TTC549 (cell line): ENCODE measurements around the gene LOXHD1.

Source experiments
- FAIRE-seq: peaks from 2 replicates; lab custom pipeline; 2012; peaks lifted over from hg19 to GRCh38; lab: Jason Lieb, UNC

LOXHD1 gene

DNA sequence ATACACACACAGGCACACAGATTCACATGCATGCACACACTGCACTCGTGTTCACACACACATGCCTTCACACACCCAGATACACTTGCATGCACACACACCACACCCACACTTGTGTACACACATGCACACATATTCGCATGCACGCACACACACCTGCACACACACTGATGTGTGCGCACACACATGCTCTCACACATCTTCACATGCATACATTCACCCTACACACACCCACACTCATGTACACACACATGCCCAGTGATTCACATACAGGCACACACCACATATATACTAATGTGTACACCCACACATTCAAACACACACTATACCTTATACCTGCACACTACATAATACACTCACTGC lies 181.6 kb downstream of the LOXHD1 start:
- FAIRE-seq, result no peak

DNA sequence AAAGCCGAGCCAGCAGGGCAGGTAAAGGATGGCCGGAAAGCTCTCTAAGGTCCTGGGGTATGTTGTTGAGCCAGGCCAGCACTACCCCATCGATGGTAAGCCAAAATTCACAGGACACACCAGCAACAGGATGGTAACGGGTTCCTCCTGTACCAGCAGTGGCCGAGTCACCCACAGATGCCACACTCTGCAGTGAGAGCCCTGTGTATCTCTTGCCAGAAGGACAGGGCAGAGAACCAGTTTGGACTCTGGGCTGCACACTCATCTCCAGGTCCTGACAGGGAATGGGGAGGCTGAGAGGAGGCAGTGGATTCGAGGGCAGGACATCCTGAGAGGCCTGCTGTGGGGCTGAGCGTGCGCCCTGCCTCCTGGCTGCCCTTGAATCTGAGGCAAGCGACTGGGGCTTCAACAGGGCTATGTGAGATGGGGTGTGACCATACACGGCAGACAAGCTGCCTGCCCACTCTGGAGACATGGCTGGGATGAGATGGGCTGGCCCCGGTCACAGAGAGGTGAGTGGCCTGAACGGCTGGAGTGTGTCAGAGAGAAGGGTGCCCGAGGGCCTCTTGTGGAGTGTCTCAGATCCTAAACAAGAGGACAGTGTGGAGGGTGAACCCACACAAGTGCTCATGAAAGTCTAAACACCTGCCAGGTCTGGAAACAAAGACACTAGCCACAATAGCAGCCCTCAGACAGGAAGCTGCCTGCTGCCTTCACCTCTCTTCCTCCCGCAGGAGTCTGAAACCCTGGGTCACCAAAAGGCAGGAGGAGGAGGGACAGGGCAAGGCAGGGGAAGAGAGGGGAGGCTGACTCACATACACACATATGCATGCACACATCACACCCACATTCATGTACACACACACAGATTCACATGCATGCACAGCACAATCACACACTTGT lies 182.3 kb downstream of the LOXHD1 start:
- FAIRE-seq, result no peak

DNA sequence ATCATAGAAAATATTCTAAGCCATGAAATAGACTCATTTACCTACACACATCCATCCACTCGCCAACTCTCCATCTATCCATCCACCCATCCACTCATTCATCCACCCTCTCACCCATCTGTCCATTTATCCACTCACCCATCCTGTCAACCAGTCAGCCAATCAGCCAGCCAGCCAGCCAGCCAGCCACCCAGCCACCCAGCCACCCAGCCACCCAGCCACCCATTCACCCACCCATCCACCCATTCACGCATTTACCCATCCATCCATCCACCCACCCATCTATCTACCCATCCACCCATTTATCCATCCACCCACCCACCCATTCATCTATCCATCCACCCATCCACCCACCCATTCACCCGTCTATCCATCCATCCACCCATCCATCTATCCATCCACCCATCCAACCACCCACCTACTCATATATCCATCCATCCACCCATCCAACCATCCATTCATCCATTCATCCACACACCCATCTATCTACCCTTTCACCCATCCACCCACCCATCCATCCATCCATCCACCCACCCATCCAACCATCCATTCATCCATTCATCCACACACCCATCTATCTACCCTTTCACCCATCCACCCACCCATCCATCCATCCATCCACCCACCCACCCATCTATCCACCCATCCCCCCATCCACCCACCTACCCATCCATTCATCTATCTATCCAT lies 185.1 kb downstream of the LOXHD1 start:
- FAIRE-seq, result no peak

DNA sequence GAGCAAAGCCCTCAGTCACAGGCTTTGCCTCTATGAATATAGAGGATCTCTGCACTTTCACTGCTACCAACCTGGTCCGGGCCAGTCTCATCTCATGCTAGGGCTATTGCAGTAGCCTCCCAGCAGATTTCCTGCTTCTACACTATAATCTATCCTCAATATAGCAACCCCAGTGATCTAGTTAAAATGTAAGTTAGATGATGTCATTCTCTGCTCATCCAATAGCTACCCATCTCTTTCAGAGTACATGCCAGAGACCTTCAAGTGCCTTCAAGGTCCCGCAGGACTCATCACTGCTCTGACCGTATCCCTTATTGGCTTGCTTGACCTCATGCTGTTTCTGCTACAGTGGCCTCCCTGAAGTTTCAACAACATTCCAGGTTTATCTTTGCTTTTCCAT lies 186.3 kb downstream of the LOXHD1 start:
- no peak for FAIRE-seq

DNA sequence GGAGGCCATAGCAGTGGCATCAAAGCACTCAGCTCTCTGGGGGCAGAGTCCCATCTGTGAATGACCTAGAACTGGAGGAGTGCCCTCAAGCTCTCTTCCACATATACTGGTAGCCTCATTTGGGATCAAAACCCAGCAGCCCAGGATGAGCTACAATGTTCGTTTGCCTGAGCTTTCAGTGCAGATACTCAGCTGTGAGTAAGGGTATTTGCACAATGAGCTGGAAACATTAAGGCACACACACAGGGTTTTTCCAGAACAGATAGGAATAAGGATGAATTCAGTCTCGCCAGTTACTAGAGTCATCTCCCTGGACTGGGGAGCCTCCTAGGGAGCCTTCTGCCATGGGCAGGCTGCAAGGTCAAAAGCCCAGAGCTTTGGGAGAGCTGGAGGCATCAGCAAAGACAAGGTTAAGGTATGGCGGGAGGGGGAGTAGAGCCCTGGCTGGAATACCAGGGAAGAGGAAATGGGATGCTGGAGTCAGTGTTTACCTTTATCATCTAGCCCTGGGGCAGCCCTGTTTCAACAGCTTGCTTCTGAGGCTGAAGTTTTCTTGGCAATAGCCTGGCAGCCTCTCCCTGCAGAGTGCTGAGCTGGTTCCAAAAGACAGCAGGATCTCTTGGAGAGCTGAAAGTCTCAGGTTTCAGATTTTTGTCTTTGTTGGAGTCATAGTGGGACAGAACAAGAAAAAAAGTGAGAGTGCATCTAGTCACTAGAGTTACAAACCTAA lies 187.7 kb downstream of the LOXHD1 start:
- FAIRE-seq, result no peak

DNA sequence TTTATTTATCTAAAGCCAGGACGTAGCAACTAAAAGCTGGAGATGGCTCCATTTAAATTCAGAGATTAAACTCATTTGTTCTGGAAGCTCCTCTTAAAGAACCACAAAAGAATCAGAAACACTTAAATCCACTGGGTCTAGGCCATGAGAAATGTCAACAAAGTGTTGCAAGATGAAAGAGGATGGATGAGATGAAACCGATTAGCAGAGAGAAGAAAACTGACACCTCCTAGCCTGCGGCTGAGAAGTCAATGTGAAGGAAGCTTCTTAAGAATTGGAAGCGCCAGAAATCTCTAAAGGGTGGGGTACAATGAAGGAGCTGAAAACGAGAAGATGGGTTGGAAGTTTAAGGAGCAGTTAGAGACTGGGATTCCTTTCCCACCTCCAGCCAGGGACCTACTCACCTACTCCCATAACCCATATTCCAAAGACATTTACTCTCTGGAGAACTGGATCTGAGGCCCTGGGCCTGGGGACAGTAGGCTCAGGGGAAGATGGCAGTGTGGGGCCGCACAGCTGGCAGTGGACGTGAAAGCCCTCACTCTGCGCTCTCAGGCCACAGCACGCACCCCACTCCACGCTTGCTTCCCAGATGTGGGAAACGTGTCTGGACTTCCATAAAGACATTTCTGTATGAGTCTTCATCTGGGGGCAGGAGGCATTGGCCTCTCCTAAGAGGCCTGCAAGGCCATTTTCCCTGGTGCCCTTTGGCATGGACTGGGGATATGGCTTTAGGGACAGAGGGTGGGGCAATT lies 188.4 kb downstream of the LOXHD1 start:
- no peak for FAIRE-seq

DNA sequence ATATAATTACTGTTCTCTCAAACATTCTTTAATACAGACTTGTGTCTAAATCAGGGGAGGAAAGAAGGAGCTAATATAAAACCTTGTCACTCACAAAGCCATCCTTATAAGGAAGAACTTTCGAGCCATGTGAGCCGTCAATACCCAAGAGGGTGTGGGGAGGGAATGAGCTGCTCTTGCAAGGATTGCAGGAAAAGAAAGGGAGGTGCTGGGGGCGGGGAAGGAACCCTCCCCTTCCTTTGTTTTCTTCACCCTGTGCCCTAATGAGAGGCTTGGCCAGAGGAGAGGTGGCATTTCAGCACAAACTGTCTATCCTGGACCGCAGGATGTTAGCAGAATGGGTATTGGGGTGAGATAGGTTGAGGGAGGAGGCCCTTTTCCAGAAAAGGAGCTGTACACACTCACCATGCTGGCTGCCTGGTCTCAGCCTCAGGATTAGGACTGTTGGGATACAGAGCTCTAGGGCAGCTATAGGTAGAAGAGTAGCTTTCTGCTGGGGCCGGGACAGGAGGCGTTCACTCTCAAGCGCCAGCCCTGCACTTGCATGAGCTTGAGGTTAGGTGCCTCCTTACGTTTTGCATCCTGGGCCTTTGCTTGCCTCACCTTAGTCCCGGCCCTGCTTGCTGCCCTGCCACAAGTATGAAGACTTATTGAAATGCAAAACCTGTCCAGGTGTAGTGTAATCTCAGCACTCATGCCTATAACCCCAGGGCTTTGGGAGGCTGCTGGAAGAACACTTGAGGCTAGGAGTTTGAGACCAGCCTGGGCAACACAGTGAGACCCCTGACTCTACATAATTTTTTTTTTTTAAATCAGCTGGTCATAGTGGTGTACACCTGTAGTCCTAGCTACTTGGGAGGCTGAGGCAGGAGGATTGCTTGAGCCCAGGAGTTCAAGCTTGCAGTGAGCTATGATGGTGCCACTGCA lies 190.5 kb downstream of the LOXHD1 start:
- FAIRE-seq, result no peak

DNA sequence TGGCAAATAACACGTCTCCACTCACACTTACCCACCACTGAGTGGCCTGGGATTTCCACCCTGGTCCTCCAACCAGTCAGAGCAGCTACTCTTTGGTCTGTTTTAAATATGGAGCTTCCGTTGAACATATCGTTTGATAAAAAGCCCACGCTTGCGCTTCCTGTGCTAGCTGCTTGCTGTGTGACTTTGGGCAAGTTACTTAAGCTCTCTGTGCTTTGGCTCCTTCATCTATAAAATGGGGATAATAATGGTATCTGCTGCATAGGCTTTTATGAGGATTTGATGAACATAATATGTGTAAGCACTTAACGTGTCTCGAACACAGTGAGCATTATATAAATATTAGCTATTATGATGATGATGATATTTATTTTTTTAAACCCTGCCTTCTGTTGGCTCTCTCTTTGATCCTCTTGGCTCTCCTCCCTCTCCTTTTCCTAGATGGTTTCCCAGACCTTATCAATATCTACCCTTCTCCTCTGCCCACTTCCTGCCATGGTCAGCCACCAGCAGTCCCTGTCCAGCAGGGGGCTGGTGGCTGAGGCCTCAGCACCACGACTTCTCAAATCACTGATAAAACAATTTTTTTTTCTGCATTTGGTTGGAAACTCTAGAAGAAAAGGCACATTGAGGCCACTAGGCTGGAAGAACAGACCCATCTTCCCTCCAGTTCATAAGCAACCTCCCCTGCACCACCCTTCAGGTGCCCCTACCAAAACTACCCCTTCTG lies 191.9 kb downstream of the LOXHD1 start:
- no peak for FAIRE-seq

DNA sequence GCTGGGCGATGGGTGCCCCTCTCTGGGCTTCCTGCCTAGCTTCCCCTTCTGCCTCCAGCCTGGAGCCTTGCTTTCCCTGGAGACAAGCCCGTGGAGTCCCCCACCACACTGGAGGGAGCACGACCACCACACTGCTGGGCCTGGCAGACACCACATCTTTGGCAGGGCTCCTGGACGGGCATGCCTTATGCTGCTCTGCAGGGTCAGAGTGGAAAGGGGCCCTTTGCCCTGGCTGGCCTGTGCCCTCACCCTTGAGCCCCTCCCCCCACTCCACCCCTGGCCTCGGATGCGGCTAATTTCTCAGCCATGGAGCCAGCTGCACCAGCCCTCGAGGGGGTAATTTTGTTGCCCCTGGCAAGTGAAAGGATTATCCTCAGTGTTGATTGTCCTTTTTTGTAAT lies 194.5 kb downstream of the LOXHD1 start:
- no peak for FAIRE-seq

DNA sequence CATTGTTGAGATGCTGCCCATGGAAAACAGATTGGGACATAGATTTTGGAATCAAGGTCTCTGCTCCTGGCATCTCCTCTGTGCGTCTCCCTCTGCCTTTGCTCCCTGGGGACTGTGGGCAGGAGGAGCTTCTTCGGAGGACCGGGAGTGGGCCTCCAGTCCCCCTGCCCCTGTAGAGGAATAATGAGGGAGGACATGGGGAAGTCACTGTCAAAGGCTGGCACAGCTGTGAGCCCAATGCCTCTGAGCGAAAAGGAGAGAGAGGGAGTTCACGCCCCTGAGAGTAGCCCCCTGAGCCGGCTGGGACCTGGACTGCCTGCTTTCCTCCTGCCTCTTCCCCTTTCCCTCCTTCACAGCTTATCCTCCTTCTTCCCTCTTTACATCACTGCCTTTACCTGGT lies 195.0 kb downstream of the LOXHD1 start:
- FAIRE-seq, result no peak

DNA sequence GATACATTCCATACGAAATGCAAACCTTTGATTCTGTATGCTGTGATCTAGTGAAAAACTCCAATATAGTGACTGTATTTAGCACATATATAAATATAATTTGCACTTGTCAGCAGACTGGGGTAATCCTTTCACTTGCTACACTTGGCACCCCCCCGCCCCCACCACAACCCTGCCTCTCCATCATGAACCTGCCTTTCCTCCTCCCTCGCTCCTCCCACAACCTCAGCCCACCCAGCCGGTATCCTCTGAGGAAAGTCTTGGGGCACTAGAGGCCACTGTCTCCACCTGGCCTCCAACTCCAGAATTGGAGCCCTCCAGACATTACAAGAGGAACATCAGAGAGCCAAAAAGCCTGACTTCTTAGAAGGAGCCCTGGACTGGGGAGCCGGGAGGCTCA lies 196.3 kb downstream of the LOXHD1 start:
- no peak for FAIRE-seq

DNA sequence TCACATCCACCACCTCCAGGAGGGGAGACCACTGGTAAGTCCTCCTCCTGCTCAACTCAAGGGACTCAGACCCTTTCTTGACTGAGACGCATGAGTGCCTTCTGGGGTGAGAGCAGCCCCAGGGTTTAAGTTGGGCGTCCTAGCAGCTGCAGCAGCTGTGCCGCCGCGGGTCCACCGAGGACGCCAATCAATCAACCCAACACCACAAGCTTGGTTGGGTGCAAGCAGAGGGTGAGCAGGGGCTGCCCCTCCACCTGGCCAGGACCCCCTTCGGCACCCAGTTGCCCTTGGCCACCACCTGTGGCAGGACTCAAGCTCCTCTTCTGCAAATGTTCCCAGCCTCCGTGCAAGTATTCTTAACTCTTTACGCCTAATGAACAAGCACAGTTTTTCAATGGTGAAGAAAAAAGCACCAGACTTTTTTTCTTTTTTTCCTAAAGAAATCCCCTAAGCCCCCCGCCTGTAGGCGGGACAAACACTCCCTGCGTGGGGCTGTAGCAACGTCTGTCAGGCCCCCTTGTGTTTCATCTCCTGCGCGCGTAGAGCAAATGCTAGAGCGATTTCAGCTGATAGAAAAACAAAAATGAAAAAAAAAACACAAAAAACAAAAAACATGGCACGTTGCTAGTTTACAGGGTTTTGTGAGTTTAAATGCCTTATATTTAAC lies 197.1 kb downstream of the LOXHD1 start:
- FAIRE-seq, result no peak

DNA sequence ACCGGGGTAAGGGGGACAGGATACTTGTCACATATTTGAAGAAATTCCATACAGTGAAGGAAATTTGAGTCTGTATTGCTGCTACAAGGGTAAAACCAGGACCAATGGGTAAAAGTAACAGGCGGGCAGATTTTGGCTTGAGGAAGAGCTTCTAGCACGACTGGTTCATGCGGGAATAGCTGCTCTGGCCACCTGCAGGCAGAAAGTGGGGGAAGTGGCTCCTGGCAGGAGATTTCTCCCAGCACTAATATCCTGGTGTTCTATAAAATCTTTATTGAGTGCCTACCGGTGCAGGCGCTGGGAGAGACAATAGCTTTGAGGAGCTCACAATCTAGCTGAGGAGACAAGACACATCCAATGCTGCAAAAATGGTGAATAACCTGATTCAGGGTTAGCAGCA lies 198.5 kb downstream of the LOXHD1 start:
- FAIRE-seq, result no peak

DNA sequence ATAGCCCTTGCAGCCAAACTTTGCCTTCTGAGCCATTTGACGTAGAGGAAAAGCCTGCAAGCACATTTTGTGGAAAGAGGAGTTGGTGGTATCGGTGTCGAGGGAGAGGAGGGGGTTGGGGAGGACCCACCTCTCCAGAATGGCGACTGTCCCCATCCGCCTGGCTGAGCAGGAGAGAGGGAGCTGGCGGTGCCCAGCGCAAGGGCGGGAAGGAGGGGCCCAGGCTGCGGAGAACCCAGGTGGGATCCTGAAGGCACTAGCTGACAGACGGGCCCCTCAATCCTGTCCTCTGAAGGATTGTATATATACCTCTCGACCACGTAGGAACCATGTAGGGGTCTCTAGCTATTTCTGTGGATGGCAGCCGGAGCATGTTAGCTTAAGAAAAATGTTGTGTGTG lies 200.3 kb downstream of the LOXHD1 start:
- FAIRE-seq, result no peak

DNA sequence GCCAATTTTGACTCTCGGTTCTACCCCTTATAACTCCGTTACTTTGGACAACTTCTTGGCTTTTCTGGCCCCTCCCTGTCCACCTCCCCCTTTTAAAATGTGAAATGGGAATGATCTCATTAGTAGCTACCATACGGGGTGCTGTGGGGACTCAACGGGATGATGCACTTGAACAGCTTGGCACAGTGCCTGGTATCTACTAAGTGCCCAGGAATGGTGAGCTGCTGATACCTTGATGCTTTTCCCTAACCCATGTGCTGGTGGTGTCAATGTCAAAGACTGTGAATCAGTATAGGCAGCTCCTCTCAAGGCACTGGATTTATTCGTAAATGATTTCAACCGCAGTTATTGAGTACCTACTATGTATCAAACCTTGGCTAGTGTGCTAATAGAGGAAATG lies 204.2 kb downstream of the LOXHD1 start:
- FAIRE-seq, result no peak

DNA sequence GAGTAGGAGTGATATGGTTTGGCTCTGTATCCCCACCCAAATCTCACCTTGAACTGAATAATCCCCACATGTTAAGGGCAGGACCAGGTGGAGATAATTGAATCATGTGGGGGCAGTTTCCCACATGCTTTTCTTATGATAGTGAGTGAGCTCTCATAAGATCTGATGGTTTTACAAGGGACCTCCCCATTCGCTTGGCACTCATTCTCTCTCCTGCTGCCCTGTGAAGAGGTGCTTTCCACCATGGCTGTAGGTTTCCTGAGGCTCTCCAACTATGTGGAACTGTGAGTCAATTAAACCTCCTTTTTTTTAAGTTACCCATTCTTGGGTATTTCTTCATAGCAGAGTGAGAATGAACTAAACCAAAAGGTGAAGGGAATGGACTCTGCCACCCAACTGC lies 207.5 kb downstream of the LOXHD1 start:
- no peak for FAIRE-seq

DNA sequence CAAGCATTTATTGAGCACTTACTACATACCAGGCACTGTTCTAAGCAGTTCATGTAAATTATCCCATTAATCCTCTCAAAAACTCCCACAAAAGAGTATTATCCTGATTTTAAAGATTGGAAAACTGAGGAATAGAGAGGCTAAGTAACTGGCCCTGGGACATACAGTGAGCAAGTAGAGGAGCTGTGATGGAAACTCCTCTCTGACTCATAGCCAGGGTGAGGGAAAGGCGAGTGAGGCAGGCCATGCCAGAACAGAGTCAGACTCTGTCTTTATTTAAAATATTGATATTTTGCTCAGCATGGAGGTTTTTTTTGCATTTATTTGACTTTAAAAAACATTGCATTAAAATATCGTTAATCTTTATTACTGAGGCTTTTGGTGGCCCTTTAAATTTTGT lies 208.0 kb downstream of the LOXHD1 start:
- no peak for FAIRE-seq

DNA sequence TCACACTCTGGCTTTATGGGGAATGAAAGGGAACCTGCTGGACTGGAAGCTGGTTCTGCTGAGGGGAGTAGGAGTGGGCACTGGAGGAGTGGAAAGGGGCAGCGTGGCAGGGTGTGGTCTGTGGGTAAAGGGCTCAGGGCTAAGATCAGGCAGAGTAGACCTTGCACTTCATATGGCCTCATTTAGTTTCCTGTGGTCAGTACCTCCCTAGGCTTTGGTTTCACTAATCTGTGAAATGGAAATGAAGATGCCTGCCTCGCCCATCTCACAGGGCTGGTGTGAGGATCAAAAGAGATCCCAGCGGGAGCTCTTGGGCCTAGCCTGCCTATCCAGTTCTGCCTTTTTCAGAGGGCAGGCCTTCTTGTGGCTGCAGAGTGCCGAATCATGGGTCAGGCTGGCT lies 208.7 kb downstream of the LOXHD1 start:
- no peak for FAIRE-seq

DNA sequence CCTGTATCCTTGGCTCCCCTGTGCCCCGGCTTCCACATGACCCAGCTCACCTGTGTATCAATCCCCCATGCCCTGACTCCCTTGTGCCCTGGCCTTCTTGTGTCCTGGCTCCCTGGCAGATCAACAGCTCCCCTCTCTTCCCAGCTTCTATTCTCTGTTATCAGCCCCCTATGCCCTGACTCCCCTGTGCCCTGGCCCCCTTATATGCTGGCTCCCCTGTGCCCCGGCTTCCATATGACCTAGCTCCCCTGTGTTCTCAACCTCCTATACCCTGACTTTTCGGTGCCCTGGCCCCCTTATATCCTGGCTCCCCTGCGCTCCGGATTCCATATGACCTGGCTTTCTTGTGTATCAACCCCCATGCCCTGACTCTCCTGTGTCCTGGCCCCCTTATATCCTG lies 209.2 kb downstream of the LOXHD1 start:
- no peak for FAIRE-seq

DNA sequence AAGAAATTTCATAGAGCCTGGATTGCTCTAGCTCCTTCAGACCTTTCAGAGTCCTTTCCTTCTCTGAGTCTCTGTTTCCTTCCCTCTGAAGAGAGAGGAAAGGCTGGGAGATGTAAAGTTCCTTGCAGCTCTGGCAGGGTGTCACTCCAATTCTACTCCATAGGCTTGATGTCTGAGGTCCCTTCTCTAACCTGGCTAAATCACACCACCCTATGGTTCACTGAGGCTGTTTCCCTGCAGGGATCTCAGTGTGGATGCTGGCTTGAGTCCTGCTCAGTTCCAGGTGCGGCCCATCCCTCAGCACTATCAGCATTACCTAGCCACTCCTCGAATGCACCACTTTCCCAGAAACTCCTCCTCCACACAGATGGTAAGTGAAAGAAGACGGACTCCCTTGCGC lies 209.7 kb downstream of the LOXHD1 start:
- FAIRE-seq, result no peak
